HepG2 (cell line): ENCODE measurements around the gene MYH9. TPM values are rescaled to one million over a fixed set of nuclear protein-coding genes. Genes with fewer than 3 reads are reported as not detected.

ENCODE experiments used
- AGO2 ChIP-seq: fragments of 200-400 bp; formaldehyde crosslinking; optimal IDR thresholded peaks from 2 replicates; pipeline ENCODE3; 2017; ENCODE audit warnings: mild to moderate bottlenecking, low read depth, low read length, moderate library complexity
- ARID2 ChIP-seq: sonication (generic); formaldehyde crosslinking; IDR thresholded peaks from 2 replicates; pipeline ENCODE4 v1.8.1; 2022; ENCODE audit warnings: mild to moderate bottlenecking, missing genetic modification reagents, borderline replicate concordance
- CBX1 ChIP-seq: IDR thresholded peaks from one replicate; pipeline ENCODE4 v1.6.1; 2016; ENCODE audit warnings: antibody characterized with exemption, low read depth
- CREB1 ChIP-seq, 2 experiments: fragments of 450-650 bp in 1 of 2; IDR thresholded peaks; 2 replicates each; pipeline ENCODE4 v1.6.1; 2016 to 2017; ENCODE audit warnings: control low read depth in 1 of 2, mild to moderate bottlenecking in 1 of 2, missing compliant biosample characterization in 1 of 2, missing genetic modification characterization in 1 of 2
- ETV5 ChIP-seq: IDR thresholded peaks from 2 replicates; pipeline ENCODE4 v1.6.1; 2018; ENCODE audit warnings: missing biosample characterization, missing genetic modification reagents, inconsistent platforms, borderline replicate concordance
- FOXP1 ChIP-seq, 2 experiments: fragments of 450-650 bp in 1 of 2; IDR thresholded peaks; 2 replicates each; pipeline ENCODE4 v1.6.1; 2017 to 2018; ENCODE audit warnings: antibody characterized with exemption in 1 of 2
- KDM1A ChIP-seq: IDR thresholded peaks from 2 replicates; pipeline ENCODE4 v1.6.1; 2016; ENCODE audit warnings: missing compliant biosample characterization
- LCORL ChIP-seq, 2 experiments: fragments of 450-650 bp in 1 of 2; sonication (generic) in 1 of 2; formaldehyde crosslinking in 1 of 2; IDR thresholded peaks; 2 replicates each; pipeline versions ENCODE4 v1.5.0 to v1.6.1; 2017 to 2020; ENCODE audit warnings: antibody characterized with exemption in 1 of 2, missing genetic modification reagents in 1 of 2
- MATR3 ChIP-seq: sonication (generic); formaldehyde crosslinking; IDR thresholded peaks from 2 replicates; pipeline ENCODE4 v1.4.0; 2020; ENCODE audit warnings: missing genetic modification reagents
- MIER3 ChIP-seq: IDR thresholded peaks from 2 replicates; pipeline ENCODE4 v1.6.1; 2016; ENCODE audit warnings: missing compliant biosample characterization, borderline replicate concordance
- NCOA2 ChIP-seq: sonication (generic); formaldehyde crosslinking; IDR thresholded peaks from 2 replicates; pipeline ENCODE4 v1.8.0; 2022; ENCODE audit warnings: inconsistent platforms
- RAD21 ChIP-seq: fragments of 450-650 bp; formaldehyde crosslinking; IDR thresholded peaks from 2 replicates; pipeline ENCODE4 v1.5.0; 2020; ENCODE audit warnings: mild to moderate bottlenecking
- TARDBP ChIP-seq: sonication (generic); formaldehyde crosslinking; IDR thresholded peaks from 2 replicates; pipeline ENCODE4 v1.8.0; 2022; ENCODE audit warnings: mild to moderate bottlenecking, missing genetic modification reagents
- TEAD3 ChIP-seq: optimal IDR thresholded peaks from 2 replicates; pipeline ENCODE3; 2016; ENCODE audit warnings: borderline replicate concordance
- THRA ChIP-seq: sonication (generic); formaldehyde crosslinking; IDR thresholded peaks from 2 replicates; pipeline ENCODE4 v1.4.0; 2020; ENCODE audit warnings: missing genetic modification reagents, borderline replicate concordance
- TRIM24 ChIP-seq: sonication (generic); formaldehyde crosslinking; IDR thresholded peaks from 2 replicates; pipeline ENCODE4 v1.8.0; 2022; ENCODE audit warnings: mild to moderate bottlenecking, missing genetic modification reagents
- ZBTB3 ChIP-seq: sonication (generic); formaldehyde crosslinking; IDR thresholded peaks from 2 replicates; pipeline ENCODE4 v1.4.0; 2020; ENCODE audit warnings: low read depth, mild to moderate bottlenecking, moderate library complexity, missing genetic modification reagents, borderline replicate concordance
- ZBTB49 ChIP-seq: sonication (generic); formaldehyde crosslinking; IDR thresholded peaks from 2 replicates; pipeline ENCODE4 v1.4.0; 2020; ENCODE audit warnings: missing genetic modification reagents, borderline replicate concordance
- ZNF143 ChIP-seq: sonication (generic); formaldehyde crosslinking; IDR thresholded peaks from 2 replicates; pipeline ENCODE4 v1.4.0; 2020; ENCODE audit warnings: missing genetic modification reagents
- ZNF253 ChIP-seq: sonication (generic); formaldehyde crosslinking; IDR thresholded peaks from 2 replicates; pipeline ENCODE4 v1.8.0; 2022; ENCODE audit warnings: mild to moderate bottlenecking, missing genetic modification reagents, borderline replicate concordance
- ZNF564 ChIP-seq: sonication (generic); formaldehyde crosslinking; IDR thresholded peaks from 2 replicates; pipeline ENCODE4 v1.8.1; 2023; ENCODE audit warnings: mild to moderate bottlenecking, missing genetic modification reagents
- ZNF570 ChIP-seq: sonication (generic); formaldehyde crosslinking; IDR thresholded peaks from 2 replicates; pipeline ENCODE4 v1.4.0; 2020; ENCODE audit warnings: mild to moderate bottlenecking, missing genetic modification reagents, borderline replicate concordance
- ZNF614 ChIP-seq: IDR thresholded peaks from 2 replicates; pipeline ENCODE4 v1.6.1; 2018; ENCODE audit warnings: missing biosample characterization, missing genetic modification reagents, inconsistent platforms, borderline replicate concordance
- ZSCAN30 ChIP-seq: sonication (generic); formaldehyde crosslinking; IDR thresholded peaks from 2 replicates; pipeline ENCODE4 v1.5.0; 2020; ENCODE audit warnings: mild to moderate bottlenecking, missing genetic modification reagents
- polyA plus RNA-seq, 8 experiments: library from polyadenylated mRNA; depleted of rRNA in 3 of 8; stranded (reverse) in 7 of 8; unstranded in 1 of 8; fragments of >200 nt; fragmentation: Illumina TruSeq in 4 of 8; extraction: Trizol in 4 of 8; gene quantifications; 2 replicates each; pipeline versions ENCODE4 v1.2.1 to v1.2.3, GENCODE V29; 2011 to 2016; ENCODE audit warnings: low read depth in 4 of 8, missing spikeins in 1 of 8, mixed read lengths in 1 of 8; ENCODE audit not compliant: insufficient read depth in 1 of 8
- total RNA-seq, 5 experiments: library from RNA; depleted of rRNA; stranded (reverse); fragments of >200 nt; fragmentation: Illumina TruSeq; extraction: Trizol; gene quantifications; 2 replicates each; pipeline ENCODE4 v1.2.3, GENCODE V29; 2016; ENCODE audit warnings: low read depth in 1 of 5
- TF ChIP-seq, protein P1 (sequence below): sonication (generic); formaldehyde crosslinking; IDR thresholded peaks from 2 replicates; pipeline ENCODE4 v1.8.1; 2022; ENCODE audit warnings: mild to moderate bottlenecking, missing genetic modification reagents
- TF ChIP-seq, protein P2 (sequence below): sonication (generic); formaldehyde crosslinking; IDR thresholded peaks from 2 replicates; pipeline ENCODE4 v1.9.0; 2021; ENCODE audit warnings: missing genetic modification reagents, mild to moderate bottlenecking, borderline replicate concordance

Gene MYH9
- total and polyA plus RNA-seq, 2 of the 13 experiments (the other 11 are each of a cell fraction or from before 2014, with no cell fraction given): 50.7 to 98.5 TPM

GRCh38 chr22:36430863-36431262 is 43.1 kb upstream of the MYH9 start (continued):
- TF ChIP-seq ZBTB49 (CRISPR knock-in tag): no peak
- TF ChIP-seq ZSCAN30: no peak
- 0 out of 2 replicates have a peak, but pooled peaks have one; percentile 42 for TF ChIP-seq KDM1A (CRISPR knock-in tag)
- TF ChIP-seq AGO2: no peak
- TF ChIP-seq TARDBP (CRISPR knock-in tag): no peak
- TF ChIP-seq CBX1: no peak
- no peak for TF ChIP-seq THRA (CRISPR knock-in tag)
- TF ChIP-seq TEAD3: peak; percentile 54
- TF ChIP-seq TRIM24 (CRISPR knock-in tag): no peak
- TF ChIP-seq ZNF143 (CRISPR knock-in tag): no peak
- TF ChIP-seq ZNF570 (CRISPR knock-in tag): no peak
- no peak for TF ChIP-seq ZNF564 (CRISPR knock-in tag)
- TF ChIP-seq FOXP1 (IDR thresholded peaks at IDR 0.05): no peak
- 0 out of 2 replicates have a peak, but pooled peaks have one; percentile 12 for TF ChIP-seq FOXP1 (CRISPR knock-in tag; IDR thresholded peaks at IDR 0.05)
- peak; percentile 71; the same call in 1 of the 2 replicates for TF ChIP-seq ETV5 (CRISPR knock-in tag)
- TF ChIP-seq, protein P1, sequence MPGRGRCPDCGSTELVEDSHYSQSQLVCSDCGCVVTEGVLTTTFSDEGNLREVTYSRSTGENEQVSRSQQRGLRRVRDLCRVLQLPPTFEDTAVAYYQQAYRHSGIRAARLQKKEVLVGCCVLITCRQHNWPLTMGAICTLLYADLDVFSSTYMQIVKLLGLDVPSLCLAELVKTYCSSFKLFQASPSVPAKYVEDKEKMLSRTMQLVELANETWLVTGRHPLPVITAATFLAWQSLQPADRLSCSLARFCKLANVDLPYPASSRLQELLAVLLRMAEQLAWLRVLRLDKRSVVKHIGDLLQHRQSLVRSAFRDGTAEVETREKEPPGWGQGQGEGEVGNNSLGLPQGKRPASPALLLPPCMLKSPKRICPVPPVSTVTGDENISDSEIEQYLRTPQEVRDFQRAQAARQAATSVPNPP (CRISPR knock-in tag): no peak
- no peak for TF ChIP-seq ZNF253 (CRISPR knock-in tag)
- TF ChIP-seq LCORL (IDR thresholded peaks at IDR 0.05): no peak
- TF ChIP-seq LCORL (CRISPR knock-in tag; IDR thresholded peaks at IDR 0.05): no peak
- no peak for TF ChIP-seq CREB1 (IDR thresholded peaks at IDR 0.05)
- TF ChIP-seq CREB1 (CRISPR knock-in tag; IDR thresholded peaks at IDR 0.05): no peak
- no peak for TF ChIP-seq ARID2
- no peak for TF ChIP-seq ZBTB3 (CRISPR knock-in tag)
- TF ChIP-seq, protein P2, sequence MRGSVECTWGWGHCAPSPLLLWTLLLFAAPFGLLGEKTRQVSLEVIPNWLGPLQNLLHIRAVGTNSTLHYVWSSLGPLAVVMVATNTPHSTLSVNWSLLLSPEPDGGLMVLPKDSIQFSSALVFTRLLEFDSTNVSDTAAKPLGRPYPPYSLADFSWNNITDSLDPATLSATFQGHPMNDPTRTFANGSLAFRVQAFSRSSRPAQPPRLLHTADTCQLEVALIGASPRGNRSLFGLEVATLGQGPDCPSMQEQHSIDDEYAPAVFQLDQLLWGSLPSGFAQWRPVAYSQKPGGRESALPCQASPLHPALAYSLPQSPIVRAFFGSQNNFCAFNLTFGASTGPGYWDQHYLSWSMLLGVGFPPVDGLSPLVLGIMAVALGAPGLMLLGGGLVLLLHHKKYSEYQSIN (CRISPR knock-in tag): no peak
- TF ChIP-seq ZNF614 (CRISPR knock-in tag): no peak
- no peak for TF ChIP-seq RAD21
- TF ChIP-seq MATR3: no peak
- TF ChIP-seq MIER3 (CRISPR knock-in tag): 0 out of 2 replicates have a peak, but pooled peaks have one; percentile 37
- no peak for TF ChIP-seq NCOA2 (CRISPR knock-in tag)
